ENCODE results near the gene SLX4. TPM values are rescaled to one million over a fixed set of nuclear protein-coding genes. Genes with fewer than 3 reads are reported as not detected.

Gene SLX4
- total RNA-seq, result 15.7 TPM

GRCh38 chr16:3611146-3611975 is at the start of gene SLX4:
Gene SLX4 (minus strand): TSS chr16:3611606. CDS start chr16:3608964, 2,642 bp downstream.

GRCh38 chr16:3654249-3654991 is 43.0 kb upstream of the SLX4 start, which contains the start of gene DNASE1:
Gene DNASE1 (plus strand): TSS chr16:3654691. CDS start chr16:3655374, 683 bp downstream.

GRCh38 chr16:3577302-3577752 is 34.1 kb downstream of the SLX4 start, which contains the start of gene NLRC3:
Gene NLRC3 (minus strand): TSS chr16:3577403. CDS start chr16:3565036, 12,367 bp downstream.

Other genes with a start within 250 kb of the SLX4 start
- 15.0 TPM for gene ZSCAN32, start 210.6 kb downstream of the SLX4 start, total RNA-seq
- gene ZNF174, start 210.4 kb downstream of the SLX4 start, total RNA-seq, result 12.2 TPM
- gene ZNF597, start 168.1 kb downstream of the SLX4 start, total RNA-seq, result 5.0 TPM
- 25.4 TPM for gene NAA60, start 167.9 kb downstream of the SLX4 start, total RNA-seq
- not detected for gene C16orf90, start 116.1 kb downstream of the SLX4 start, total RNA-seq
- 42.3 TPM for gene CLUAP1, start 110.6 kb downstream of the SLX4 start, total RNA-seq
- 0.94 TPM for gene NLRC3, start 34.2 kb downstream of the SLX4 start, total RNA-seq
- gene DNASE1, start 43.1 kb upstream of the SLX4 start, total RNA-seq, result 84.8 TPM
- 92.0 TPM for gene TRAP1, start 105.9 kb upstream of the SLX4 start, total RNA-seq